Suprapubic skin (tissue), 4 donors: ENCODE measurements around the gene TSPYL4.

Source experiments
- POLR2A ChIP-seq, 2 donors: fragments of 450-650 bp; IDR thresholded peaks; one replicate each; pipeline ENCODE4 v1.6.1; 2017; ENCODE audit warnings: antibody characterized with exemption in 2 of 2, mild to moderate bottlenecking in 2 of 2, moderate library complexity in 2 of 2
- POLR2AphosphoS5 ChIP-seq, 3 donors: sonication (generic); formaldehyde crosslinking; IDR thresholded peaks; one replicate each; pipeline ENCODE4 v1.6.1; 2017; ENCODE audit warnings: antibody characterized with exemption in 3 of 3
- TF ChIP-seq, protein P1 (sequence below), 2 donors: fragments of 200-600 bp in 1 of 2; fragments of 450-650 bp in 1 of 2; sonication (generic) in 1 of 2; IDR thresholded peaks; one replicate each; pipeline ENCODE4 v1.5.1; 2016 to 2019; ENCODE audit warnings: antibody characterized with exemption in 2 of 2, mild to moderate bottlenecking in 1 of 2, moderate library complexity in 1 of 2

DNA sequence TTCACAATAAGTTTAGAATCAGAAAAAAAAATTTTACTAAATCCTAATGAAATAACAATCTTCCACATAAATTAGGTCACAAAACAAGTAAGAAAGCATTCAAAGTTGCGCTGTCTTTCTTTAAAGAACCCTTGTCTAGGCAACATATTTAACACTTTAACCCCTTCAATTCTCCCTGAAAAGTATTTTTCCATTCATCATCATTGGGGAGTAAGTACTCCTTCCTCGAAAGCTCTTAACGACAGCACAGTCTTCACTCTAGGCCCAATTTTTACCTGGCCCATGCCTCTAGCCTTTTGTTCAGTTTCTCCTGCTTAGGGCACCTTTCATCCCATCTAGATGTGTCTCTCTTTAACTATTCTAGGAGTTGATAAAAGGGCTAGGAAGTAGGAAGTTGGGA is 23.2 kb upstream of the TSPYL4 start:
- TF ChIP-seq, protein P1, sequence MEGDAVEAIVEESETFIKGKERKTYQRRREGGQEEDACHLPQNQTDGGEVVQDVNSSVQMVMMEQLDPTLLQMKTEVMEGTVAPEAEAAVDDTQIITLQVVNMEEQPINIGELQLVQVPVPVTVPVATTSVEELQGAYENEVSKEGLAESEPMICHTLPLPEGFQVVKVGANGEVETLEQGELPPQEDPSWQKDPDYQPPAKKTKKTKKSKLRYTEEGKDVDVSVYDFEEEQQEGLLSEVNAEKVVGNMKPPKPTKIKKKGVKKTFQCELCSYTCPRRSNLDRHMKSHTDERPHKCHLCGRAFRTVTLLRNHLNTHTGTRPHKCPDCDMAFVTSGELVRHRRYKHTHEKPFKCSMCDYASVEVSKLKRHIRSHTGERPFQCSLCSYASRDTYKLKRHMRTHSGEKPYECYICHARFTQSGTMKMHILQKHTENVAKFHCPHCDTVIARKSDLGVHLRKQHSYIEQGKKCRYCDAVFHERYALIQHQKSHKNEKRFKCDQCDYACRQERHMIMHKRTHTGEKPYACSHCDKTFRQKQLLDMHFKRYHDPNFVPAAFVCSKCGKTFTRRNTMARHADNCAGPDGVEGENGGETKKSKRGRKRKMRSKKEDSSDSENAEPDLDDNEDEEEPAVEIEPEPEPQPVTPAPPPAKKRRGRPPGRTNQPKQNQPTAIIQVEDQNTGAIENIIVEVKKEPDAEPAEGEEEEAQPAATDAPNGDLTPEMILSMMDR (IDR thresholded peaks at IDR 0.05), result no peak
- no peak for TF ChIP-seq POLR2AphosphoS5 (IDR thresholded peaks at IDR 0.05)
- TF ChIP-seq POLR2A (IDR thresholded peaks at IDR 0.05), result no peak
